Activated CD8-positive, alpha-beta T cell treated with anti-CD3 and anti-CD28 coated beads for 36 hours (primary cell): ENCODE results near the gene OR5H1. TPM values are rescaled to one million over a fixed set of nuclear protein-coding genes. Genes with fewer than 3 reads are reported as not detected.

Experiments used
- ATAC-seq: fragments of 200-7000 bp; cut with Tn5 transposase; one replicate; pipeline ENCODE4 v1.10.0; 2021; ENCODE audit warnings: mild to moderate bottlenecking, moderate library complexity
- CTCF ChIA-PET: fragments of 350-600 bp; sonication (Branson Sonifier 250); formaldehyde crosslinking; loops from one replicate; lab custom pipeline; 2021; ENCODE audit warnings: antibody characterized with exemption; lab: Charles Lee
- POLR2A ChIA-PET: fragments of 350-600 bp; sonication (Branson Sonifier 250); formaldehyde crosslinking; loops from one replicate; lab custom pipeline; 2021; ENCODE audit warnings: antibody characterized with exemption; lab: Charles Lee
- DNase-seq: peaks from one replicate; pipeline ENCODE4 v3.0.0-alpha.2; 2020
- H3K27ac Mint-ChIP-seq: one replicate; pipeline ENCODE4 v1.8.0; 2021; ENCODE audit warnings: mild to moderate bottlenecking, mixed read lengths
- H3K27me3 Mint-ChIP-seq: one replicate; pipeline ENCODE4 v1.8.0; 2021; ENCODE audit warnings: mixed read lengths
- H3K36me3 Mint-ChIP-seq: one replicate; pipeline ENCODE4 v1.8.0; 2021; ENCODE audit warnings: low read depth, mixed read lengths
- H3K4me1 Mint-ChIP-seq: one replicate; pipeline ENCODE4 v1.8.0; 2021; ENCODE audit warnings: low read depth, mixed read lengths
- H3K4me3 Mint-ChIP-seq: one replicate; pipeline ENCODE4 v1.8.0; 2021; ENCODE audit warnings: mild to moderate bottlenecking, moderate library complexity, mixed read lengths
- H3K9me3 Mint-ChIP-seq: one replicate; pipeline ENCODE4 v1.8.0; 2021; ENCODE audit warnings: mixed read lengths
- intact Hi-C: fragments of 100-400 bp; cut with micrococcal nuclease; formaldehyde crosslinking; loops from one replicate; pipeline ENCODE4 v1.10.0; 2022
- total RNA-seq, 2 experiments: library from RNA; stranded (reverse); gene quantifications; one replicate each; pipeline ENCODE4 v1.2.3, GENCODE V29; 2021
- TF ChIP-seq, protein P1 (sequence below): fragments of 200-600 bp; IDR thresholded peaks from one replicate; pipeline ENCODE4 v1.8.0; 2022; ENCODE audit warnings: antibody characterized with exemption, mild to moderate bottlenecking

Gene OR5H1
- total RNA-seq, 2 experiments from 2014 or later = not detected

DNA sequence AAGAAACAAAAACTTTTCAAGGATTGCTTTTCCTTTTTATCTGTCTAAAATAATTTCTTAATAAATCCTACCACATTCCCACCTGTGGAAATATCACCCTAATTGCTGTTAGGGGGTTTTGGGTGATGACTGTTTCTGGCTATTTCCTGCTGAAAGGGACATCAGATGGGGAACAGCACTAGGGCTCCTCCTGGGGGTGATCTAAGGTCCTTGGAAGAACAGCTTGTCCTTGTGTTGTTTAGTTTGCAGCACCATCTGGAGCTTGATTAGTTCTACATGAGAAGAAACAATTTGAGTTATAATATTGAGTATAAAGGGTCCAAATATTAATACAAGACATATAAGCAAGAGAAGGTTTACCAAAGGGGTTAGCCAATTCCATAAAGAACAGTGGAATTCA is 54.7 kb downstream of the OR5H1 start:
- ChIA-PET POLR2A (no interaction called here), CTCF (interaction anchor here (1.3 kb wide), 1 partner anchor 26 kb away, joined by 3 read pairs; no protein-coding TSS in a partner anchor)
- no peak overlapping the region for H3K4me3 Mint-ChIP-seq
- no peak overlapping the region for H3K27ac Mint-ChIP-seq
- DNase-seq (no peak), ATAC-seq (no peak)
- TF ChIP-seq, protein P1, sequence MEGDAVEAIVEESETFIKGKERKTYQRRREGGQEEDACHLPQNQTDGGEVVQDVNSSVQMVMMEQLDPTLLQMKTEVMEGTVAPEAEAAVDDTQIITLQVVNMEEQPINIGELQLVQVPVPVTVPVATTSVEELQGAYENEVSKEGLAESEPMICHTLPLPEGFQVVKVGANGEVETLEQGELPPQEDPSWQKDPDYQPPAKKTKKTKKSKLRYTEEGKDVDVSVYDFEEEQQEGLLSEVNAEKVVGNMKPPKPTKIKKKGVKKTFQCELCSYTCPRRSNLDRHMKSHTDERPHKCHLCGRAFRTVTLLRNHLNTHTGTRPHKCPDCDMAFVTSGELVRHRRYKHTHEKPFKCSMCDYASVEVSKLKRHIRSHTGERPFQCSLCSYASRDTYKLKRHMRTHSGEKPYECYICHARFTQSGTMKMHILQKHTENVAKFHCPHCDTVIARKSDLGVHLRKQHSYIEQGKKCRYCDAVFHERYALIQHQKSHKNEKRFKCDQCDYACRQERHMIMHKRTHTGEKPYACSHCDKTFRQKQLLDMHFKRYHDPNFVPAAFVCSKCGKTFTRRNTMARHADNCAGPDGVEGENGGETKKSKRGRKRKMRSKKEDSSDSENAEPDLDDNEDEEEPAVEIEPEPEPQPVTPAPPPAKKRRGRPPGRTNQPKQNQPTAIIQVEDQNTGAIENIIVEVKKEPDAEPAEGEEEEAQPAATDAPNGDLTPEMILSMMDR = no peak
- intact Hi-C loops = loop anchor here (5.0 kb wide), 1 partner anchor 148 kb away; the partner anchor contains the start of gene GABRR3
- peaks cover 1% of the 10 kb centered on the region for H3K9me3 Mint-ChIP-seq
- peaks cover 3% of the 10 kb centered on the region for H3K4me1 Mint-ChIP-seq
- H3K36me3 Mint-ChIP-seq = no peaks in the 10 kb centered on the region
- H3K27me3 Mint-ChIP-seq = peaks cover 2% of the 10 kb centered on the region

Other genes with a start within 250 kb of the OR5H1 start
- 10 to 100 TPM; 41.2 to 43.3 TPM for gene RIOX2, start 158.3 kb upstream of the OR5H1 start, total RNA-seq
- gene GABRR3, start 95.4 kb upstream of the OR5H1 start, total RNA-seq = not detected
- not detected for gene OR5AC2, start 43.5 kb upstream of the OR5H1 start, total RNA-seq
- gene OR5H14, start 16.8 kb downstream of the OR5H1 start, total RNA-seq = not detected
- not detected for gene OR5H15, start 36.0 kb downstream of the OR5H1 start, total RNA-seq
- gene OR5H6, start 133.5 kb downstream of the OR5H1 start, total RNA-seq = not detected
- gene OR5H2, start 151.8 kb downstream of the OR5H1 start, total RNA-seq = not detected
- gene OR5K4, start 223.1 kb downstream of the OR5H1 start, total RNA-seq = not detected